Heart left ventricle (tissue), 16 donors: ENCODE measurements around the gene DUSP22. TPM values are rescaled to one million over a fixed set of nuclear protein-coding genes. Genes with fewer than 3 reads are reported as not detected.

Experiments
- ATAC-seq, 4 donors: fragments of 200-7000 bp; cut with Tn5 transposase; one replicate each; pipeline ENCODE4 v1.9.1; 2020 to 2022; ENCODE audit warnings: moderate library complexity in 4 of 4, mild to moderate bottlenecking in 3 of 4, moderate number of reproducible peaks in 1 of 4
- DNase-seq, 5 donors: peaks; one replicate each; pipeline ENCODE4 v3.0.0-alpha.2; 2020
- H3K27ac ChIP-seq, 12 donors: fragments of 200-600 bp; sonication (generic) in 4 of 12; one replicate each; pipeline versions ENCODE4 v1.5.0 to v1.8.0; 2016 to 2022; ENCODE audit warnings: mild to moderate bottlenecking in 2 of 12
- H3K27me3 ChIP-seq, 9 donors: fragments of 200-600 bp; sonication (generic) in 2 of 9; one replicate each; pipeline versions ENCODE4 v1.5.1 to v1.8.0; 2016 to 2022; ENCODE audit warnings: mild to moderate bottlenecking in 3 of 9
- H3K36me3 ChIP-seq, 9 donors: fragments of 200-600 bp; sonication (generic) in 2 of 9; one replicate each; pipeline versions ENCODE4 v1.5.0 to v1.8.0; 2018 to 2022; ENCODE audit warnings: mild to moderate bottlenecking in 2 of 9
- H3K4me1 ChIP-seq, 12 donors: fragments of 200-600 bp; sonication (generic) in 4 of 12; one replicate each; pipeline versions ENCODE4 v1.5.0 to v1.8.0; 2016 to 2022; ENCODE audit warnings: mild to moderate bottlenecking in 3 of 12
- H3K4me3 ChIP-seq, 12 donors: fragments of 200-600 bp; sonication (generic) in 4 of 12; one replicate each; pipeline versions ENCODE4 v1.5.0 to v1.8.0; 2017 to 2022; ENCODE audit warnings: mild to moderate bottlenecking in 9 of 12, moderate library complexity in 4 of 12
- H3K9me3 ChIP-seq, 12 donors: fragments of 200-600 bp; sonication (generic) in 4 of 12; one replicate each; pipeline versions ENCODE4 v1.5.0 to v1.8.0; 2016 to 2022; ENCODE audit warnings: mild to moderate bottlenecking in 1 of 12
- POLR2A ChIP-seq, 2 donors: fragments of 450-650 bp; IDR thresholded peaks; one replicate each; pipeline ENCODE4 v1.6.1; 2017; ENCODE audit warnings: antibody characterized with exemption in 2 of 2, mild to moderate bottlenecking in 2 of 2, moderate library complexity in 2 of 2
- WGBS, 4 donors: extraction: QIAGEN DNeasy Blood & Tissue Kit in 2 of 4; methylation state at CpG; one replicate each; pipeline versions ENCODE4 v1.1.5 to v1.1.7; 2013 to 2018; 5-methylcytosine and 5-hydroxymethylcytosine counted together
- intact Hi-C, 10 donors: fragments of 100-400 bp; cut with DNase I; formaldehyde crosslinking; loops; one replicate each; pipeline versions ENCODE4 v1.11.1 to v1.14.2; 2022
- polyA plus RNA-seq, 2 donors: library from polyadenylated mRNA; stranded (reverse); fragments of 200-250 nt; gene quantifications; one replicate each; pipeline ENCODE4 v1.2.3, GENCODE V29; 2013
- total RNA-seq, 9 donors: library from RNA; depleted of rRNA in 2 of 9; stranded (reverse); fragments of >200 nt in 2 of 9; fragmentation: NEBNext Ultra II Directional in 3 of 9; extraction: Animal tissue kit (Norgen Biotek cat#: 25700) in 3 of 9; gene quantifications; one replicate each; pipeline versions ENCODE4 v1.1.0 to v1.2.4, GENCODE V29; 2016 to 2023
- TF ChIP-seq, protein P1 (sequence below), 12 donors: fragments of 200-600 bp; sonication (generic) in 4 of 12; IDR thresholded peaks; one replicate each; pipeline versions ENCODE4 v1.5.0 to v1.8.0; 2018 to 2022; ENCODE audit warnings: antibody characterized with exemption in 12 of 12, mild to moderate bottlenecking in 5 of 12
- donor health status: ischemic (EF 13 %, LVEDD 7.1; RV severe dilation, severe dysfunction).
- donor health status: healthy with polysubstance abuse.
- donor health status: DM: no; HTN: yes; CAD: no.
- donor health status: DM: no; HTN: no; CAD: no.
- donor health status: ischemic (EF 25% LVEDD 6.9; RV normal size, moderate dysfunction).
- donor health status: ischemic (EF 25% LVEDD 5.7; RV mildly dilated, moderate dysfunction).
- donor health status: healthy.
- donor health status: DM: yes; HTN: yes; CAD: no.
- donor health status: ischemic (EF 35%, LVEDD 5.7; RV mildly dilated, moderate dysfunction).
- donor health status: nonischemic (EF 11% LVEDD 7.7; RV severe dilation, severe dysfunction).
- donor health status: DM: yes; HTN: yes; CAD: no.
- donor health status: PGD.
- donor health status: ischemic (EF 29% LVEDD 5.4; RV normal size, mild dysfunction).
- donor health status: nonischemic (EF 23%, LVEDD 6.1; RV moderate dilation, normal function).

DUSP22 gene
- total and polyA plus RNA-seq, 11 donors: 33.4 to 79.9 (median 48.2) TPM

DNA sequence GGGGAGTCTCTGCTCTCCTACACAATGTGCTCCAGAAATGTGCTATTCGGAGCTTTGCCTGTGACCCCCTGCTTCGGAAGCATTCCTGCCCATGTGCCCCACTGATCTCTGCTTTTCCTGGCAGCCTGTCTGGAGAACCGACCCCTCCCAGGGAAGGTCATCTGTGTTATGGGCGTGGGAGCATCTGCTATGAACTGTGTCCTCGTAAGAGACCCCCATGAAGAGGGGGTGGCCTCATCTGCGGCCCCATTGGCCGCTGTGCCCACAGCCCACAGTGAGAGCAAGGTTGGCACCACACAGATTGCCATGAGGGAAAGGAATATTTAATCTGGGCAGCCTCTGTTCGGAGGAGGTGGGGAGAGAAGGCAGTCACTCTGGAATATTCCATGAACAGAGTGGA, 66.6 kb downstream of the DUSP22 start:
- Histone ChIP-seq H3K27me3 (no peaks in the 10 kb centered on the region), H3K9me3 (peaks cover 0 to 8% (median 0%) of the 10 kb centered on the region in 12 donors), H3K36me3 (no peaks in the 10 kb centered on the region), H3K4me3 (no peak overlapping the region), H3K27ac (no peak overlapping the region), H3K4me1 (peaks cover 0 to 5% (median 0%) of the 10 kb centered on the region in 12 donors)
- intact Hi-C loops: no loop called here
- ATAC-seq (no peak), DNase-seq (no peak)
- WGBS, 4 donors: 78 to 90% (median 81%) methylated on average over 8 of the region's 8 CpGs
- TF ChIP-seq, protein P1, sequence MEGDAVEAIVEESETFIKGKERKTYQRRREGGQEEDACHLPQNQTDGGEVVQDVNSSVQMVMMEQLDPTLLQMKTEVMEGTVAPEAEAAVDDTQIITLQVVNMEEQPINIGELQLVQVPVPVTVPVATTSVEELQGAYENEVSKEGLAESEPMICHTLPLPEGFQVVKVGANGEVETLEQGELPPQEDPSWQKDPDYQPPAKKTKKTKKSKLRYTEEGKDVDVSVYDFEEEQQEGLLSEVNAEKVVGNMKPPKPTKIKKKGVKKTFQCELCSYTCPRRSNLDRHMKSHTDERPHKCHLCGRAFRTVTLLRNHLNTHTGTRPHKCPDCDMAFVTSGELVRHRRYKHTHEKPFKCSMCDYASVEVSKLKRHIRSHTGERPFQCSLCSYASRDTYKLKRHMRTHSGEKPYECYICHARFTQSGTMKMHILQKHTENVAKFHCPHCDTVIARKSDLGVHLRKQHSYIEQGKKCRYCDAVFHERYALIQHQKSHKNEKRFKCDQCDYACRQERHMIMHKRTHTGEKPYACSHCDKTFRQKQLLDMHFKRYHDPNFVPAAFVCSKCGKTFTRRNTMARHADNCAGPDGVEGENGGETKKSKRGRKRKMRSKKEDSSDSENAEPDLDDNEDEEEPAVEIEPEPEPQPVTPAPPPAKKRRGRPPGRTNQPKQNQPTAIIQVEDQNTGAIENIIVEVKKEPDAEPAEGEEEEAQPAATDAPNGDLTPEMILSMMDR (IDR thresholded peaks at IDR 0.05): no peak
- no peak for TF ChIP-seq POLR2A (IDR thresholded peaks at IDR 0.05)

DNA sequence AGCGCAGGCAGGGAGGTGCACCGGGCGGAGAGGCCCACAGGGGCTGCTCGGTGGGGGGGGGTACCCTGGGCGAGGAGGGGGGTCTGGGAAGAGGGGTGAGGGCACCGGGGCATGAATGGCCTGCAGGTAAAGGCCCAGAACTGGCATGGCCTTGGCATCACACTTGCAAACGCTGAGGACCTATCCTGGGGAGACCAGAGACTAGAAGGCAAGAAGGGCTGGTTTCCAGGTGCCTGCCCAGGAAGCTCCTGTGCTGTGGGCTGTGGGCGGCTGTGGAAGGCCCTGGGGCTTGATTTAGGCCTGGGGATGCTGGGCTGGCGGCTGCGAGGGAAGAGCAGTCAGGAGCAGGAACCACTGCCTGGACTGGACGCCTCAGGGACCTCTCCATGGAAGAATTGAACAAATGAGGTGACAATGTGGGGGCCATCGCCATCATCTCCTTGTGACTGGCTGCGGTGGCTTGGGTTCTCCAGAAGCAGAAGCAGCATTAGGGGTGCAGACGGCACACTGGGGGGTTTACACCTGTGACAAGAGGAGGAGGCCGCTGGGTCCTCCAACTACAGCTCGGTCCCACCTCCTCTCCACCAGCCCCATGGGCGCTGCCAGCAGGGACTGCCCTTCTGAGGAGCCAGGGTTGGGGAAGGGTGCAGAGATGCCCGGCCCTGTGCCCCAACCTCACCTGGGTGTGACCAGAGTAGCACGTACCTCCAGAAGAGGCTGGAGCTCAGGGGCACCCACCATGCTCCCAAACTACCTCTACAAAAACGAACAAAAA, 67.2 kb downstream of the DUSP22 start:
- intact Hi-C loops: loop anchor here in 1 of 10 donors (10.0 kb wide), 1 partner anchor 135 kb away; no protein-coding TSS in a partner anchor
- Histone ChIP-seq H3K4me3 (no peak overlapping the region), H3K27me3 (peaks cover 0 to 3% (median 0%) of the 10 kb centered on the region in 9 donors), H3K4me1 (peaks cover 0 to 5% (median 0%) of the 10 kb centered on the region in 12 donors), H3K36me3 (no peaks in the 10 kb centered on the region), H3K27ac (no peak overlapping the region), H3K9me3 (peaks cover 0 to 11% (median 0%) of the 10 kb centered on the region in 12 donors)
- peak in 2 of 5 donors; percentile 23 to 63 for DNase-seq
- TF ChIP-seq POLR2A (IDR thresholded peaks at IDR 0.05): no peak
- TF ChIP-seq, protein P1 (IDR thresholded peaks at IDR 0.05): no peak
- 72 to 83% (median 79%) methylated on average over 19 to 20 of the region's 20 CpGs for WGBS, 4 donors
- ATAC-seq: peak in 1 of 4 donors; percentile 4

DNA sequence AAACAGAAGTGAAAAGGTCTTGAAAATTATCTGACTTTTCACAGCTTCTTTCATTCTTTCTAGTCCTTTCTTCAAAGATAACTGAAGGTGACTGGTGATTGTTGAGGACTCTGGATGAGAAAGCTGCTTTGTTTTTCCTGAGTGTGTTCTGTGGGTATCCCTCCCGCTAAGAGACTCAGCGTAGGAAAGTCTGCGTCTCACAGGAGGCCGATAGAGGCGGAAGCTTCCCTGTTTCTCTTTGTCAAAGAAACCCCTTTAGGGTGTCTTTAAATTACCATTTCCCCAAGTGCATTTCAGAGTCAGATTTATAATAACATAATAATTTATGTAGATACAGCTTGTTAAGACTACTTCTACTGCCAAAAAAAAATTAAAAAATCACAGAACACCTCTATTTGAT, 68.1 kb downstream of the DUSP22 start:
- H3K27me3 ChIP-seq: peaks cover 0 to 3% (median 0%) of the 10 kb centered on the region in 9 donors
- intact Hi-C loops: loop anchor here in 1 of 10 donors (10.0 kb wide), 1 partner anchor 136 kb away; no protein-coding TSS in a partner anchor
- no peak overlapping the region for H3K27ac ChIP-seq
- ATAC-seq: no peak
- 81 to 85% (median 82%) methylated on average over 5 of the region's 5 CpGs for WGBS, 4 donors
- H3K4me3 ChIP-seq: no peak overlapping the region
- H3K9me3 ChIP-seq: peaks cover 0 to 12% (median 0%) of the 10 kb centered on the region in 12 donors
- H3K4me1 ChIP-seq: peaks cover 0 to 4% (median 0%) of the 10 kb centered on the region in 12 donors
- DNase-seq: no peak
- H3K36me3 ChIP-seq: no peaks in the 10 kb centered on the region
- no peak for TF ChIP-seq POLR2A (IDR thresholded peaks at IDR 0.05)
- TF ChIP-seq, protein P1 (IDR thresholded peaks at IDR 0.05): no peak

DNA sequence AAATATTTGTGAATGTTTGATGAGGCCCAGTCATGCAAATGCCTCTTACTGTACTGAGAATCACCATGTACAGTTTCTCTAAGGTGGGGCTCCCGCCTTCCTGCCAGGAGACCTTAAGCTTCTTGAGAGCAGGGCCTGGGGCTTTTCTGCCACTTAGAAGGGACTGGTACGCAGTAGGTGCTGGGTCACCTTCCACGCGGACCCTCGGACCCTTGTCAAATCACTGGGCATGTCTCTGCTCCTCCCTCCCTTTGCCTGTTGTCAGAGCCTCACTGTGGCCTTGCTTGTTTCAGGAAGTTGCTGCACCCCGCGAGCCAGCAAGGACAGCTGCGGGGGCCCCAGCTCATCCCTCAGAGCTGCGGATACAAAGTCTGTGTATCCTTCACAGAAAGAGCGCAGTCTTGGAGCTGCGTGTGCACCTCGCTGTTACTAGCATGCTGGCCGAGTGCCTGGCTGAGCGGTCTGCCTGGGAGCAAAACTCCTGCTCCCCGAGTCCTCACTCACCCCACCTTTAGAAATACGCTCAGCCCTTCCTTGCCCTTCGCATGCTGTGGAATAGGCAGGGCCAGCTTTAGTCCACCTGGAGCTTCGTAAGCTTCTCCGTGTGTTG, 68.6 kb downstream of the DUSP22 start:
- DNase-seq: peak in 1 of 5 donors; percentile 22
- TF ChIP-seq POLR2A (IDR thresholded peaks at IDR 0.05): no peak
- TF ChIP-seq, protein P1 (IDR thresholded peaks at IDR 0.05): no peak
- H3K27me3 ChIP-seq: peaks cover 0 to 7% (median 0%) of the 10 kb centered on the region in 9 donors
- no peak for ATAC-seq
- H3K9me3 ChIP-seq: peaks cover 0 to 12% (median 0%) of the 10 kb centered on the region in 12 donors
- no peaks in the 10 kb centered on the region for H3K36me3 ChIP-seq
- H3K4me3 ChIP-seq: no peak overlapping the region
- no peak overlapping the region for H3K27ac ChIP-seq
- peaks cover 0 to 4% (median 0%) of the 10 kb centered on the region in 12 donors for H3K4me1 ChIP-seq
- intact Hi-C loops: loop anchor here in 1 of 10 donors (10.0 kb wide), 1 partner anchor 136 kb away; no protein-coding TSS in a partner anchor
- 80 to 87% (median 84%) methylated on average over 19 of the region's 19 CpGs for WGBS, 4 donors
